NB4 (cell line): Measurements from ENCODE around the gene PADI2.

Experiments
- DNase-seq: peaks from one replicate; pipeline ENCODE4 v3.0.0; 2010; ENCODE audit warnings: low read depth
- H3K4me3 ChIP-seq: one replicate; pipeline ENCODE4 v1.5.1; 2011; ENCODE audit warnings: mild to moderate bottlenecking, low read depth, low read length, moderate library complexity
- CTCF ChIP-seq: IDR thresholded peaks from one replicate; pipeline ENCODE4 v1.5.1; 2012; ENCODE audit warnings: low read depth, low read length
- MAX ChIP-seq: IDR thresholded peaks from 2 replicates; pipeline ENCODE4 v1.6.1; 2011; ENCODE audit warnings: low read depth, low read length
- MYC ChIP-seq: IDR thresholded peaks from 2 replicates; pipeline ENCODE4 v1.6.1; 2011; ENCODE audit warnings: low read depth, low read length
- POLR2A ChIP-seq: IDR thresholded peaks from 2 replicates; pipeline ENCODE4 v1.6.1; 2011; ENCODE audit warnings: mild to moderate bottlenecking; ENCODE audit not compliant: insufficient read length; ENCODE audit errors: extremely low read depth

Gene PADI2

GRCh38 chr1:17119076-17119772 lies at the start of gene PADI2:
TSS of gene PADI2 (minus strand) at chr1:17119451. CDS start at chr1:17119371, 80 bp downstream.
- DNase-seq, result peak; percentile 59
- H3K4me3 ChIP-seq, result no peak within 1 kb of the TSS
- no peak for TF ChIP-seq MYC
- TF ChIP-seq POLR2A, result no peak
- TF ChIP-seq MAX, result no peak
- no peak for TF ChIP-seq CTCF

- no peak for TF ChIP-seq MAX
- TF ChIP-seq CTCF, result no peak
- TF ChIP-seq POLR2A, result no peak
- no peak for TF ChIP-seq MYC
- no peak overlapping the region for H3K4me3 ChIP-seq
- no peak for DNase-seq
Observed at GRCh38 chr1:17168091-17168876, 49.0 kb upstream of the PADI2 start.

- no peak overlapping the region for H3K4me3 ChIP-seq
- TF ChIP-seq MYC (no peak), CTCF (no peak), MAX (no peak), POLR2A (no peak)
- no peak for DNase-seq
Observed at GRCh38 chr1:17167786-17168090, 48.5 kb upstream of the PADI2 start.

- DNase-seq, result no peak
- TF ChIP-seq POLR2A (no peak), MYC (no peak), CTCF (no peak), MAX (no peak)
- H3K4me3 ChIP-seq, result no peak overlapping the region
Observed at GRCh38 chr1:17167041-17167785, 48.0 kb upstream of the PADI2 start.

GRCh38 chr1:17165823-17166222 lies 46.6 kb upstream of the PADI2 start:
- DNase-seq, result no peak
- no peak overlapping the region for H3K4me3 ChIP-seq
- TF ChIP-seq CTCF (no peak), POLR2A (no peak), MAX (no peak), MYC (no peak)
